ENCODE results near the gene DEDD. TPM values are rescaled to one million over a fixed set of nuclear protein-coding genes. Genes with fewer than 3 reads are reported as not detected.

DEDD gene
- total and polyA plus RNA-seq, 2 of the 13 experiments (the other 11 are each of a cell fraction or from before 2014, with no cell fraction given), result 12.6 to 27.8 TPM

DNA sequence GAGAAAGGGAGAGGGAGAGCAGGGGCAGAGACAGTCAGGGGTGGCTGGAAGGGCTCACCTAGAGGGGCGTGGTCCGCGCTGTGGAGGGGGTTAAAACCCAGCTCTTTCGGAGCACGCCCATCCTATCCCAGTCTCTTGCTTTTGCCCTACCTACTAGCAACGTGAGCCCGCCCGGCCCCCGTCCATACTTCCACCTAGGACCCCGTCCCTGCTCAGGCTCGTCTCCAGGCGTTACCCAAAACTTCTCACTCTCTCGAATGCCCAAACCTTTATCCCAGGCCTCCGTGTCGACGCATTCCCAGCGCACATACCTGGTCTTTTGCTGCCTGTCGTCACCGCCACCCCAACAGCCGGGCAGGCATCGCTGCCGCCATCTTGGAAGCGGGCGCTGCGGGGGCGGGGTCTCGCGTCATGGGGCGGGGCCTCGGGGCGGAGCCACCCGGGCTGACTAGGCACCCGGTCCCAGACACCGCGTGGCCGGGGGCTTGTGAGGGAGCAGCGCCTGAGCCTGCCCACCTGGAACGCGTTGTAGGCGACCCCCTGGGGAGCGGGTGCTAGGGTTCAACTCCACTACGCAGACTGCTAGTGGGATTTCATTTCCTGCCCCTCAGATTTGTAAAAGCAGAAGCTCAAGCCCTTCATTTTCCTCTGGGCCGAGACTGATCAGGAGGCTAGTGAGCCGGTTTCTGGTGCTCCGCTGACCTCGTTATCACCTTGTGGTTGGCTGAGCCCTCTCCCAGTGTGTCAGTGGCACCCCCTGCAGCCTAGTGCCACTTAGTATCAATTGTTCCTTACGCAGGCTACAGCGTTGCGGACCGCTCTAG is 44.9 kb upstream of the DEDD start, which contains the start of gene B4GALT3 (continued):
- TF ChIP-seq ZBTB38 (CRISPR knock-in tag; IDR thresholded peaks at IDR 0.05), result peak; percentile 30; the same call in 1 of the 2 replicates
- no peak for TF ChIP-seq ZNF513 (CRISPR knock-in tag; conservative IDR thresholded peaks at IDR 0.05)
- no peak for TF ChIP-seq KAT2B (IDR thresholded peaks at IDR 0.05; ENCODE audit: borderline replicate concordance, low read depth, low read length)
- no peak for TF ChIP-seq HNRNPL (IDR thresholded peaks at IDR 0.05; ENCODE audit: low read depth, low read length)
- no peak for TF ChIP-seq ELF4 (CRISPR knock-in tag; IDR thresholded peaks at IDR 0.05; ENCODE audit: borderline replicate concordance)
- peak; percentile 58; the same call in 1 of the 2 replicates for TF ChIP-seq ATF1 (CRISPR knock-in tag; IDR thresholded peaks at IDR 0.05)
- no peak for TF ChIP-seq TMF1 (CRISPR knock-in tag; IDR thresholded peaks at IDR 0.05; ENCODE audit: low read depth)
- no peak for TF ChIP-seq ZNF484 (CRISPR knock-in tag; IDR thresholded peaks at IDR 0.05; ENCODE audit: borderline replicate concordance, low read depth)
- peak; percentile 91 for TF ChIP-seq ZNF317 (CRISPR knock-in tag; IDR thresholded peaks at IDR 0.05)
- TF ChIP-seq ZBTB46 (CRISPR knock-in tag; IDR thresholded peaks at IDR 0.05; ENCODE audit: borderline replicate concordance), result 0 out of 2 replicates have a peak, but pooled peaks have one; percentile 86
- no peak for TF ChIP-seq ZNF674 (CRISPR knock-in tag; IDR thresholded peaks at IDR 0.05; ENCODE audit: low read depth)
- no peak for TF ChIP-seq KLF13 (CRISPR knock-in tag; IDR thresholded peaks at IDR 0.05)
- no peak for TF ChIP-seq HNF1A (IDR thresholded peaks at IDR 0.05; ENCODE audit: low read depth)
- TF ChIP-seq HNF1A (CRISPR knock-in tag; IDR thresholded peaks at IDR 0.05; ENCODE audit: borderline replicate concordance), result peak; percentile 72; the same call in 1 of the 2 replicates
- peak; percentile 75; the same call in 1 of the 2 replicates for TF ChIP-seq ZNF235 (CRISPR knock-in tag; IDR thresholded peaks at IDR 0.05; ENCODE audit: borderline replicate concordance)
- peak; percentile 91 for TF ChIP-seq ZNF776 (CRISPR knock-in tag; IDR thresholded peaks at IDR 0.05)
- TF ChIP-seq YY1 (IDR thresholded peaks at IDR 0.05; ENCODE audit: insufficient read depth, insufficient replicate concordance, low read depth, low read length), result peak; percentile 99

Data from HepG2 (cell line).